Measurements from ENCODE around the gene SLC39A8.

DNA sequence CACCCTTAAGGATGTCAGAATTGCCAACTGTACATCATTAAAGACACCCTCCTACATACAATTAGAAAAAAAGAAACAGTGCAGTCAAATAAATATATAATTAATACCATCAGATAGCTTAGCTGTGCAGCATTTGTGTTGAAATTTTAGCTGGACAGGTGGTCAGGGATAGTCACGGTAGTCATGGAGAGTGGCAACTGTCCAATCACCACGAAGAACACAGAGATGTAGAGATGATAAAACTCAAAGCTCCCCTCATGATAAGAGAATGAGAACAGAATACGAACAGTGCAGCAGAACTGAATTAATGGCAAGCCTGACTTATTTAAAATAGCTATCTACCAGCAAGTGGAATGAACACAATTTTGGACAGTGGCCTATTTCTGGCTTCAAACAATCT, 27.2 kb downstream of the SLC39A8 start:
- TF ChIP-seq, protein P1, sequence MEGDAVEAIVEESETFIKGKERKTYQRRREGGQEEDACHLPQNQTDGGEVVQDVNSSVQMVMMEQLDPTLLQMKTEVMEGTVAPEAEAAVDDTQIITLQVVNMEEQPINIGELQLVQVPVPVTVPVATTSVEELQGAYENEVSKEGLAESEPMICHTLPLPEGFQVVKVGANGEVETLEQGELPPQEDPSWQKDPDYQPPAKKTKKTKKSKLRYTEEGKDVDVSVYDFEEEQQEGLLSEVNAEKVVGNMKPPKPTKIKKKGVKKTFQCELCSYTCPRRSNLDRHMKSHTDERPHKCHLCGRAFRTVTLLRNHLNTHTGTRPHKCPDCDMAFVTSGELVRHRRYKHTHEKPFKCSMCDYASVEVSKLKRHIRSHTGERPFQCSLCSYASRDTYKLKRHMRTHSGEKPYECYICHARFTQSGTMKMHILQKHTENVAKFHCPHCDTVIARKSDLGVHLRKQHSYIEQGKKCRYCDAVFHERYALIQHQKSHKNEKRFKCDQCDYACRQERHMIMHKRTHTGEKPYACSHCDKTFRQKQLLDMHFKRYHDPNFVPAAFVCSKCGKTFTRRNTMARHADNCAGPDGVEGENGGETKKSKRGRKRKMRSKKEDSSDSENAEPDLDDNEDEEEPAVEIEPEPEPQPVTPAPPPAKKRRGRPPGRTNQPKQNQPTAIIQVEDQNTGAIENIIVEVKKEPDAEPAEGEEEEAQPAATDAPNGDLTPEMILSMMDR (IDR thresholded peaks at IDR 0.05 in 2 of 3, conservative IDR thresholded peaks at IDR 0.05 in 1 of 3; ENCODE audit: insufficient read depth in 2 of 3, low read depth in 1 of 3, low read length in 3 of 3) = no peak
- no peak for TF ChIP-seq ARNT (IDR thresholded peaks at IDR 0.05)
- TF ChIP-seq KDM5B (IDR thresholded peaks at IDR 0.05; ENCODE audit: insufficient replicate concordance, low read depth, low read length) = no peak
- TF ChIP-seq, protein P2, sequence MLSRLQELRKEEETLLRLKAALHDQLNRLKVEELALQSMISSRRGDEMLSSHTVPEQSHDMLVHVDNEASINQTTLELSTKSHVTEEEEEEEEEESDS (CRISPR knock-in tag; IDR thresholded peaks at IDR 0.05) = no peak
- TF ChIP-seq ETV6 (IDR thresholded peaks at IDR 0.05; ENCODE audit: borderline replicate concordance in 1 of 2, low read depth in 2 of 2, low read length in 1 of 2) = no peak
- TF ChIP-seq ETV6 (CRISPR knock-in tag; IDR thresholded peaks at IDR 0.05; ENCODE audit: borderline replicate concordance) = no peak
- TF ChIP-seq, protein P3, sequence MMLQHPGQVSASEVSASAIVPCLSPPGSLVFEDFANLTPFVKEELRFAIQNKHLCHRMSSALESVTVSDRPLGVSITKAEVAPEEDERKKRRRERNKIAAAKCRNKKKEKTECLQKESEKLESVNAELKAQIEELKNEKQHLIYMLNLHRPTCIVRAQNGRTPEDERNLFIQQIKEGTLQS (IDR thresholded peaks at IDR 0.05) = no peak
- TF ChIP-seq, protein P3 (CRISPR knock-in tag; conservative IDR thresholded peaks at IDR 0.05) = no peak
- no peak for TF ChIP-seq EP300 (IDR thresholded peaks at IDR 0.05; ENCODE audit: low read length)
- TF ChIP-seq L3MBTL2 (IDR thresholded peaks at IDR 0.05) = no peak
- TF ChIP-seq, protein P4, sequence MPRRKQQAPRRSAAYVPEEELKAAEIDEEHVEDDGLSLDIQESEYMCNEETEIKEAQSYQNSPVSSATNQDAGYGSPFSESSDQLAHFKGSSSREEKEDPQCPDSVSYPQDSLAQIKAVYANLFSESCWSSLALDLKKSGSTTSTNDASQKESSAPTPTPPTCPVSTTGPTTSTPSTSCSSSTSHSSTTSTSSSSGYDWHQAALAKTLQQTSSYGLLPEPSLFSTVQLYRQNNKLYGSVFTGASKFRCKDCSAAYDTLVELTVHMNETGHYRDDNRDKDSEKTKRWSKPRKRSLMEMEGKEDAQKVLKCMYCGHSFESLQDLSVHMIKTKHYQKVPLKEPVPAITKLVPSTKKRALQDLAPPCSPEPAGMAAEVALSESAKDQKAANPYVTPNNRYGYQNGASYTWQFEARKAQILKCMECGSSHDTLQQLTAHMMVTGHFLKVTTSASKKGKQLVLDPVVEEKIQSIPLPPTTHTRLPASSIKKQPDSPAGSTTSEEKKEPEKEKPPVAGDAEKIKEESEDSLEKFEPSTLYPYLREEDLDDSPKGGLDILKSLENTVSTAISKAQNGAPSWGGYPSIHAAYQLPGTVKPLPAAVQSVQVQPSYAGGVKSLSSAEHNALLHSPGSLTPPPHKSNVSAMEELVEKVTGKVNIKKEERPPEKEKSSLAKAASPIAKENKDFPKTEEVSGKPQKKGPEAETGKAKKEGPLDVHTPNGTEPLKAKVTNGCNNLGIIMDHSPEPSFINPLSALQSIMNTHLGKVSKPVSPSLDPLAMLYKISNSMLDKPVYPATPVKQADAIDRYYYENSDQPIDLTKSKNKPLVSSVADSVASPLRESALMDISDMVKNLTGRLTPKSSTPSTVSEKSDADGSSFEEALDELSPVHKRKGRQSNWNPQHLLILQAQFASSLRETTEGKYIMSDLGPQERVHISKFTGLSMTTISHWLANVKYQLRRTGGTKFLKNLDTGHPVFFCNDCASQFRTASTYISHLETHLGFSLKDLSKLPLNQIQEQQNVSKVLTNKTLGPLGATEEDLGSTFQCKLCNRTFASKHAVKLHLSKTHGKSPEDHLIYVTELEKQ (CRISPR knock-in tag; IDR thresholded peaks at IDR 0.05) = no peak
- no peak for TF ChIP-seq TCF7 (IDR thresholded peaks at IDR 0.05; ENCODE audit: borderline replicate concordance)
- TF ChIP-seq YY1 (IDR thresholded peaks at IDR 0.05; ENCODE audit: borderline replicate concordance in 1 of 3, control insufficient read depth in 1 of 3, extremely low read depth in 1 of 3, insufficient read depth in 3 of 3, insufficient read length in 1 of 3, insufficient replicate concordance in 2 of 3, low read depth in 1 of 3, low read length in 2 of 3) = no peak
- TF ChIP-seq, protein P5, sequence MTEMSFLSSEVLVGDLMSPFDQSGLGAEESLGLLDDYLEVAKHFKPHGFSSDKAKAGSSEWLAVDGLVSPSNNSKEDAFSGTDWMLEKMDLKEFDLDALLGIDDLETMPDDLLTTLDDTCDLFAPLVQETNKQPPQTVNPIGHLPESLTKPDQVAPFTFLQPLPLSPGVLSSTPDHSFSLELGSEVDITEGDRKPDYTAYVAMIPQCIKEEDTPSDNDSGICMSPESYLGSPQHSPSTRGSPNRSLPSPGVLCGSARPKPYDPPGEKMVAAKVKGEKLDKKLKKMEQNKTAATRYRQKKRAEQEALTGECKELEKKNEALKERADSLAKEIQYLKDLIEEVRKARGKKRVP (CRISPR knock-in tag; IDR thresholded peaks at IDR 0.05) = no peak
- no peak for TF ChIP-seq TAF1 (IDR thresholded peaks at IDR 0.05; ENCODE audit: control insufficient read depth, extremely low read depth, insufficient read depth, low read length, severe bottlenecking)
- TF ChIP-seq, protein P6, sequence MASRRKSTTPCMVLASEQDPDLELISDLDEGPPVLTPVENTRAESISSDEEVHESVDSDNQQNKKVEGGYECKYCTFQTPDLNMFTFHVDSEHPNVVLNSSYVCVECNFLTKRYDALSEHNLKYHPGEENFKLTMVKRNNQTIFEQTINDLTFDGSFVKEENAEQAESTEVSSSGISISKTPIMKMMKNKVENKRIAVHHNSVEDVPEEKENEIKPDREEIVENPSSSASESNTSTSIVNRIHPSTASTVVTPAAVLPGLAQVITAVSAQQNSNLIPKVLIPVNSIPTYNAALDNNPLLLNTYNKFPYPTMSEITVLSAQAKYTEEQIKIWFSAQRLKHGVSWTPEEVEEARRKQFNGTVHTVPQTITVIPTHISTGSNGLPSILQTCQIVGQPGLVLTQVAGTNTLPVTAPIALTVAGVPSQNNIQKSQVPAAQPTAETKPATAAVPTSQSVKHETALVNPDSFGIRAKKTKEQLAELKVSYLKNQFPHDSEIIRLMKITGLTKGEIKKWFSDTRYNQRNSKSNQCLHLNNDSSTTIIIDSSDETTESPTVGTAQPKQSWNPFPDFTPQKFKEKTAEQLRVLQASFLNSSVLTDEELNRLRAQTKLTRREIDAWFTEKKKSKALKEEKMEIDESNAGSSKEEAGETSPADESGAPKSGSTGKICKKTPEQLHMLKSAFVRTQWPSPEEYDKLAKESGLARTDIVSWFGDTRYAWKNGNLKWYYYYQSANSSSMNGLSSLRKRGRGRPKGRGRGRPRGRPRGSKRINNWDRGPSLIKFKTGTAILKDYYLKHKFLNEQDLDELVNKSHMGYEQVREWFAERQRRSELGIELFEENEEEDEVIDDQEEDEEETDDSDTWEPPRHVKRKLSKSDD (conservative IDR thresholded peaks at IDR 0.05; ENCODE audit: low read length) = no peak
